NCI-H2171 (cell line): ENCODE results near the gene IFNG-AS1.

Experiments
- DNase-seq: peaks from one replicate; lab custom pipeline; 2025; lab: John Stamatoyannopoulos, UW

IFNG-AS1 gene

DNA sequence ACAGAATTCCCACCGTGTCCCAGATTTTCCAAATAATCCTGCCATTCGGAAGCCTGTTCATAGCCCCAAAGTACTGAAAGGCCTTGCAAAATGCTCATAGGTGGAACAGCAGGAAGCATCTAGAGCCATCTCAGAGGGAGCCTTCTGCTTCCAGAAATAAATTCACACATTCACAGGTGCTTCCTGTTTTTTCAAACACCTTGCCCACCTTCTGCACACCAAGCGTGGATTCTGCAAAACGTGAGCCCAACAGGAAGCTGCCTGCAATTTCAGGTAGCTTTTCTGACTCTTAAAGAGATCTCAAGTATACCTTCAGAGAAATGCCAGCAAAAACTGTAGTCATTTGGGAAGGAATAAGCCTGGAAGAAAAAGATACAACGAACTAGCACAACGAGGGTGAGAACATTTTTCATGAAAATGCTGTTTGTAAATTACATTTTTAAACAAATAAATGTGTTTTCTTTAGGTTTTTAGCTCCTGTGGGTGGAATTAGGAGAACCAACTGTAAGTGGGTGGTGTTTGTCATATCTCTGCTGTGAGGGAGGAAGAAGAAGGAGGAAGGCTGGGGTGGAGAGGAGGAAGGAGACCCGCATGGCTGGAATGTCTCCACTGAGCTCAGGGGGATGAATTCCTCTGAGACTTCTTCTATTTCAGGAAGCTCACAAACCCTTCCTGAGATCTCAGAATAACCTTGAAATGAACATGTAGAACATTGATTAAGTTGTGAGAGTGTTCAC is at the start of gene IFNG-AS1:
Gene IFNG-AS1, plus strand, starts transcription at position 264 of the 737 bp plus-strand sequence.
- no peak for DNase-seq

DNA sequence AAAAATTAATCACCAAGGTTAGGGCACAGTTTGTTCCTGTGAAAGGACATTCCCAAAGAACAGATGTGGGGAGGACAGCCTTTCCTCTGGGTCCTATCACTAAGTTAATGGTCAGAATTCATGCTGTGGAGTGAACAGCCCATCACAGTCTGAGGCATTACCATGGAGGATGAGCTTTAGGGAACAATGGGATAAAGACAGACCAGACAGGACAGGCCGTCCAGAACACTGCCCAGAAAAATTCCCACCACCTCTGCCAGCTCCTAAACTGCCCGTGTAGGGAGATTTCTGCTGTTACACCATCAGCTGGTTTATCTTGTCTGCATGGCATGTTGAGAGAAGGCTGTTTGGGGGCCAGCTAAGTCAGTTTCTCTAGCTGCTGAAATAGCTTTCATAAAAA is 49.6 kb upstream of the IFNG-AS1 start:
- DNase-seq: no peak

DNA sequence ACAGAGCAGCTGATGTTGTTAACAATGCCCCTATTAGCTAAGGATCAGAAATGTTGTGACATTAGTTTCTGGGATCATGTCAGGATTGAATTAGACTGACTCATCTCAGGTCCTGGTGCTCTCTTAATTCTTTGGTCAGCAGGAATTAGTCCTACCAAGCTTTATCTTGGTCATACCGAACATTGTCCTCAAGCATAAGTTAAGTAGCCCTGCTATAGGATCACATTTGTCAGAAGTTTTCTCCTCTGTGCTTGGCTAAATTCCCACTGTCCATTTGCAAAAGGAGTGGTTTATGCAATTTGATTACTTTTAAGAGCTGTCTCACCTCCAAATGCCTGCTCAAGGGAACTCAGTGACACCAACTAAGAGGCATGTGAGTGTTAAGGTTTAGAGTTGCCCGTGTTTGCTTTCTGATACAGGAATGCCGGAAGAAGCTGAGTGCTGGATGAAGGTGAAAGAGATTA is 48.4 kb upstream of the IFNG-AS1 start:
- no peak for DNase-seq

DNA sequence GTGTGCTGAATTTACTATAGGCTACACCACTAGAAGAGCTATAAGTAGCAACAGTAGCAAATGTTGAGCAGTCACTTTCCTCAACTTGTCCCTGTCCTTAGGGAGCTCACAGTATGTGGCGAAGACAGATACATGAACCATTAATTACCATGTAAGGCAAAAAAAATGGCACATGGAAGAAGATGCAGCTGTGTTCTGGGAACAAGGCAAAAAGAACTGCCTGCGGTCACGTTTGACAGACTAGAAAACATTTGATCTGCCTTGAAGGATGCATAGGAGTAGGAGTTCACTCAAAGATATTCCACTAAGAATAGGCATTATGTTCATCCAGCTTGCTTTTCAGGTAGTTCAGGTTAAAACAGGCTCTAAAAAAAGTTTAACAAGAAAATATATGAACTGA is 46.5 kb upstream of the IFNG-AS1 start:
- peak; percentile 57 for DNase-seq

DNA sequence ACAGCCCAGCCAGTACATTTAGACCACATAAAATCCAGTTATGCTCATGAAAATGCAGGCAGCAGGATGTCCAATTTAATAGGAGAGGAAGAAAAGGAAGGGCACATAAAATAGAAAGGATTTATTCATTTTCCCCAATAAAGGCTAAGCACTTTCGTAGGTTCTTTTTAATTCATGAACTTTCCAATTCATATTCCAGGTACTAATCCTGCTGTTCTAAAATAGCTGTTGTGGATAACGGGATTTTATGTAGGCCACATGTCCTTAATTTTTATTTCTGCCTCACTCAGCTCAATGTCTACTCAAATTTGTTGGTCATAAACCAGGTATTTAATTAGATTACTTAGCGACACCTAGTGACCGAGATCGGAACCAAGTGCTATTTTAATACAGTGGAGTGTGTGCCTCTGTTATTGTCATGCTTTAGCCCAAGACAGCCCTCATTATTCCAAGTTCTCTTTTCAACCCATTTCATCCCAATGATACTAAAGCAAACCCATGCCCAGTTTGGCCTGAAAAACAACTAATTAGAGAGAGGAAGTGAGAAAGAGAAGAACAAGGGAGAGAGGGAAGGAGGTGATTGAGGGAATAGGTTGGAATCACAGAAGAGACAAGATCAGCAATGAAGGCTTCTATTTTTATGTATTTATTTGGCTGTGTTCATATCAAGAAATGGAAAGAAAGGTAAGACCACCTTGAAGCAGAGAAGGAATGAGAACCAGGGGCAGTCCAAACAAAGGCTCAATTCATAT is 45.9 kb upstream of the IFNG-AS1 start:
- peak; percentile 60 for DNase-seq

DNA sequence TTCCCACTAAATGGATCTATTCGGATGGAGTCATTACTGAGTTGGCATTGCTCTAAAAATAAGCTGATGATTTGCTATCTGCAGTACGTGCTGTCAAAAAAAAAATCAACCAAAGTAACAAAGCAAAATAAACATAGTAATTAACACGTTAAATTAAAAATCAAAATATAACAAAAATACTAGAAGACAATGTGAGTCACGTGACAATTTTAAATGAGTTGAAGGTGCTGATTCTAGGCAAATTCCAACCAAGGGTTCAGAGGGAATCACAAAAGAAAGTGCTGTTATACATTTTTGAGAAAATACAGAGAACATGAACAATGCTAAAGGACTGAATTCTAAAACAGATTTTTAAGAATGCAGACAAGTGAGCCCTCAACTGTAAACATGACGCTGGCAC is 45.2 kb upstream of the IFNG-AS1 start:
- DNase-seq: no peak

DNA sequence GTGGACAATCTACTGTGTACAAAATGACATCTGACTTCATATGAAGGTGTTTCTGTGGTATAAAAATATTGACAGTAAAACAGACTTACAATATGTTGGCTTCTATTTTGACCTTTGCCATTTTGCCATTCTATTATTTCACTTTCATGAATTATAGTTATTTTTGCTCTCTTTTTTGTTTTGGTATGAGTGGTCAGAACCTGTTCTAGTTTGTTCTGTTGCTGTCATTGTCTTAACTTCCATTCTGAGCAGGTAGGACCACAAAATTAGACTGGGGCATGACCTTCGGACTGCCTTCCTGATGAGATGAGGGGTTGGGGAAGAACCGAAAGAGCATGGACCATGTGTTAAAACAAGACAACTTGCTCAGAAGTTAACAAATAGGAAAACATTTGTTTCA is 36.5 kb upstream of the IFNG-AS1 start:
- DNase-seq: no peak

DNA sequence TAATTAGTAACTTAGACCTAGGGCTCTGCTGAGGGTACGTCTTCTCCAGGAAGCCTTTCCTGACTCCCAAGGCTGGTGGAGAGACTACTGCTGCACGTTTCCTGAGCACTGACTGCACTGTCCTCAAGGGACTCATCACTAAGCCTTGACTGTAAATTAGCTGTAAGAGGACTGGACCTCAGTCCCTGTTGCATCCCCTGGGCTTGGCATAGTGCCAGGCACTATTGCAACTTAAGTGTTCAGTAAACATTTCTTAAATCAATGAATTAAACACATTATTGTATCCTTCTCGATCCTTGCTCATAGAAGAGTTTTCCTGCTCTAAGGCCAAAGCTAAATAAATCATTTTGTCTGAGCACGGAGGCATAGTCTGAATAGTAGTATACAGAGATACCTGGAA is 31.9 kb upstream of the IFNG-AS1 start:
- no peak for DNase-seq

DNA sequence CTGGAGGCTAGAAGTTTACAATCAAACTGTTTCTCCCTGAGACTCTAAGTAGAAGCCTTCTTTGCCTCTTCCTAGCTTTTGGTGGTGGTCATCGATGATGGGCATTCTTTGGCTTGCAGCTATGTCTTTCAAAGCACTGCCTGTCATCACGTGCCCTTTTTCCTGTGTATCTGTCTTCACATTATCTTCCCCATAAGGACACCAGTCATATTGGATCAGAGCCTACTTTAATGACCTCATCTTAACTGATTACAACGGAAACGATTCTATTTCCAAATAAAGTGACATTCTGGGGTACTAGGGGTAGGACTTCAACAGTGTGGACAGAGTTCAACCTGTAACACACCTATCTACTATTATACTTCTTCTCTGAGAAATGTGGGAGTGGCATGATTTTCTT is 31.1 kb upstream of the IFNG-AS1 start:
- DNase-seq: no peak

DNA sequence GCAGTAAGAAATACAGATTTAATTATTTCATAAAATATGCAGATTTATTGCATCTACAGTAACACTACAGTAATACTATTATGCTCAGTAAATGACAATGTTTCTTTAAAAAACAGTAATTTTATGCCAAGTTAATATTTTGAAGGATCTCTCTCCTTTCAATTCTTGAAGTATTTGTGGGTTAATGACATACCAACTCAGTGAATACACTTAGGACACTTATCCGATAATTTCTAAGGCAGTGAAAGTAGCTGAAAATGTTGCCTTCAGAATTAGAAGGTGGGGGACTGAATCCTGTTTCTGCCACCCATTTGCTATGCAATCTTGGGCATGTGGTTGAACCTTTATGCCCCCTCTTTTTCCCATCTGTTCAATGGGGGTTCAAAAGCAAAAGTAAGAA is 24.8 kb upstream of the IFNG-AS1 start:
- DNase-seq: no peak

DNA sequence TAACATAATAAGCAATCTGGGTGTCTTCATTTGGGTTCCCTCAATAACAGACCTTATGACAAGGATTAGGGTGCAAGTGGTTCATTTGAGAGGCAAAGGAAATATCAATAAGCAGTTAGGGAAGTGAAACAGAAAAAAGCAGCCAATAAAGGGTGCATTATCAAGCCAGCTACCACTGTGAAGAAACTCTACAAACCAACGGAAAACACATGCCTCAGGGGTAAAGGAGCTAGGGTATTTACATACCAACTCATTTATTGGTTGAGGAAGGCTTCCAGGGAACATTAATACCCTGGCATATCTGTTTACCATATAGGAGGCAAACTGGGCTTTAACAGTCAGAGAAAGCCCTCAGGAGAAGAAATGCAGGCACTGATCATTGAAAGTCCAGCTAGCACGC is 22.7 kb upstream of the IFNG-AS1 start:
- no peak for DNase-seq

DNA sequence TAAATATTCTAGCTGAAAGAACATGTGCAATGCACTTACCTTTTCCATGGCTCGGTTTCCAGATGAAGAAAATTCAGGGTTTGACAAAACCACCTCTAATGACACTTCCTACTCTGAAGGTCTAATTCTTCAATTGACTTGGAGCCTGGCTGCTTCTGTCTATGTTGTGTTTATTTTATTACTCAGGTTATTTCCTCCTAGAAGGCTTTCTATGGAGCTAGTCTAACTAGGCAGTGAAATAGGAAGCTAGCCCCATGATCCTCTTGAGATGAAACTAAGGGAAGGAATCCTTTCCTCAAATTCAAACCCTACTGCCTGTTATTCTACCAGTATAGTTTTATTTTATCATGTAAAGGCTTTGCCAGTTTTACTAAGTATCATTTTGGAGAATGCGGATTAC is 20.9 kb upstream of the IFNG-AS1 start:
- DNase-seq: no peak

DNA sequence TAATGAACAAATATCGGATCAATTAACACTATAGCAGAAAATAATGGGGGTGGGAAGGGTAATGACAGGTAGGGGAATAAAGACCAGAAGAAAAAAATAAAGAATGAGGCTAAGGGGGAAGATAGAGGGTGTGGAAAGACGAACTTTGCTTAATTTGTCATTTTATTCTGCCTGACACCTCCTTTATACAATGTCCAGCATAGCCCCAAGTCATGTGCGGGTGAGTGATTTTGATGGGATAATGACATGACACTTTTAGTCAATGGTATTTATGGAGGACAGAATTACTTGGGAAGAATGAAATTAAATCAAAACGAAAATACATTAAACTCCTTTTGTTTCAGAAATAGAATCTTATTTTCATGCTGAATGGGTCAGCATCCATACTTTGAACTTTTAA is 20.5 kb upstream of the IFNG-AS1 start:
- no peak for DNase-seq

DNA sequence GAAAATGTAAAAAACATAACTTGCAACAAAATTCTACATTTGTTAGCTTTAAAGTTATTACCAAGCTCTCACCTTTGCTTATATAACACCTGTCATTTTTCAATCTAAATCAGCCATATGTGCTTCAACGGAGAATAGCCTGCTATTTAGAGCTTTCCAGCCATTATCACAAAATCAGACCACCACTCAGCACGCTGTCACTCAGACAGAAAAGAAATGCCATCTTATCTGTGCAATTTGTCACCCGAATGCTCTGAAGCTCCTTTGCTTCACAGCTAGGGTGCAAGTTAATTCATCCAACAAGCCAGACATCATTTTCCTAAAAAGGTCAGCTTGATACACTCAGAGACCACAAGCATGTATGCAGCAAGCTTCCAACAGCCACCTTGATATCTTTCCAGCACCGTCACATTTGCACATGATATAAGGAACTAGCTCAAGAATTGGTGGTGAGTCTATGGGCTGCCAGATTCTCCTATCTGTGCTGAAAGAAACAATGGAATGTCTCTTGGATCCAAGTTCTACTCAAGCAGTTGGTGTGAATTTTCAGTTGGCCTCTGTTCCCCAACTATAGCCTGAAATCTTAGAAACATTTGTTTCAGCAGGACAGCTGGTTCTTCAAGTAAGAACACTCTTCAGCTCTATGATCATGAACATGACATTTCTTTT is 20.0 kb upstream of the IFNG-AS1 start:
- DNase-seq: no peak

DNA sequence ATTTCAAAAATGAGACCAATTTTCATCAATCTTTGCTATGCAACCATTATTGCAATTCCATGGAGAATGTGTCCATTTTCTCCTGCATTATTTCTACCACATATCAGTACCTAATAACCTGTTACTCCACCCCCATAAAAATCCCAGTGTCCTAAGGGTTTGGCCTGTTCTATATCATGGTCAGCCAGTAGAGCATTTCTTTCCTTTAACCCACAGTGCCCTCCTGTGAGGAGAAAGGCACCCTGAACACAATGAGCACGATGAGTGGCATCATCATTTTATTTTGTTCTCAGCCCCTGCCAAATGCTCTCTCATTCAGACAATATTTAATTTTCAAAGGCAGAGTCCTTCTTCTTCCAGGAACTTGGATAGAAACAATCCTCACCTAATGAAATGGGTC is 11.6 kb upstream of the IFNG-AS1 start:
- no peak for DNase-seq

DNA sequence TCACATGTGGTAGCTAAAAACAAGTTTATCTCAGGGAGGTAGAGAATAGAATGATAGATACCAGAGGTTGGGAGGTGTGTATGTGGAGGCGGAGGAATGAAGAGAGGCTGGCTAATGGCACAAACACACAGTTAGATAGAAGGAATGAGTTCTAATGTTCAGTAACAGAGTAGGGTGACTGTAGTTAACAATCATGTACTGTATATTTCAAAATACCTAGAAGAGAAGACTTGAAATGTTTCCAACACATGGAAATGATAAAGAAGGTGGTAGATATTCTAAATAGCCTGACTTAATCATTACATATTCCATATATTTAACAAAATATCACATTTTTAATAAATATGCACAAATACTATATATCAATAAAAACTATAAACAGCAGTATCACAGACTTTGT is 8.9 kb upstream of the IFNG-AS1 start:
- no peak for DNase-seq

DNA sequence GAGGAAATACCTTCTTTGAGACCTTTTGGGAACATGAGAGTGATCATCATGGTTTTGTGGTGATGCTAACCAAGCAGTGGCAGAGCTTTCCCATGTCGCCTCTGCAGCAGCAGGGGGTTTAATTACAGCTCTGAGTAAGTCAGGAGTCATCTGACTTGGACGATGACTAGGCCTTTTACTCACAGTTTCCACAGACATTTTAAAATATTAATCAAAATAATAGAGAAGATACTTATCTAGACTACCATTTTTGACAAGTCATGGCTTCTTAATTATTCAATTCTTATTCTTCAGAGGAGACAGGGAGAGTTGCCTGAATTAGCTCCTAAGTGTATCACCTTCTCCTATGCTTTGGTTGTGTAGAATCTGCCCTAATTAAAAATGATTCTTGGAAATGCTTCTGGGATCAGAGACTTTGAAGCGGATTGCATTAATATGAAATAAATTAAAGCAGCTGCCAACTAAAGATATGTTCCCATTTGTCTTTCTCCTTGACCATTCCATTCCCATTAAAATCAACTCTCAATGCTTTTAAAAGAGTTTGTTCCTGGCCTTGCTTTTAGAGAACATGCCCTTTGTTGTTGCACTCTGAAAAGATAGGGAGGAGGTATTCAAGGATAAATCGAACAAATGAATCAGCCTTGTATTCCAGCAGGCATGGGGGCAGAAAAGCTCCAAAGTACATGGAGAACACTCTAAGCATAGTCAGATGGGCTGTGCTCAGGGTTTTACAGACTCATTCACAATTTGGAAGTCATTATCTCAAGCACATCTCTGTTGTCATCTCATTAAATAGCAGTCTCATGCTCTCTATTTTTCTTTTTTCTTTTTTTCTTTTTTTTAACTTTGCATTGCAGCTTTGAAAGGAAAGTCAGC is 7.7 kb upstream of the IFNG-AS1 start:
- peak; percentile 22 for DNase-seq

DNA sequence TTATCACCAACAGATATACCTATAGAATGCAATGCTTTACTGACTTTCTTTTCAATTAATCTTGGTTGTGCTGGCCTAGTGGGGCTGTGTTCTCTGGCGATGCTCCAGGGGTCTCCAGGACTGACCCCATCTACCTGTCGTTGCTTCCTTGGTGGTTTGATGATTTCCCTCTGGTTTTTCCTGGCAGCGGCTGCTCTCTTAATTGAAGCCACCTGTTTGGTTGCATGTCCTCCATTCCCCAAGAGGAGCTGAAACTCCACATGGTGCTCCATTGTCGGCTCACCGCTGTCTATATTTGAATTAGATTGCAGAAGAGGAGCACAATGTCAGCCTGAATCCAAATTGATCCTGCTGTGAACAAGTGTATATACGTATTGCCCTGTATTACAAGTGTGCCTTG is 7.1 kb upstream of the IFNG-AS1 start:
- DNase-seq: peak; percentile 30

DNA sequence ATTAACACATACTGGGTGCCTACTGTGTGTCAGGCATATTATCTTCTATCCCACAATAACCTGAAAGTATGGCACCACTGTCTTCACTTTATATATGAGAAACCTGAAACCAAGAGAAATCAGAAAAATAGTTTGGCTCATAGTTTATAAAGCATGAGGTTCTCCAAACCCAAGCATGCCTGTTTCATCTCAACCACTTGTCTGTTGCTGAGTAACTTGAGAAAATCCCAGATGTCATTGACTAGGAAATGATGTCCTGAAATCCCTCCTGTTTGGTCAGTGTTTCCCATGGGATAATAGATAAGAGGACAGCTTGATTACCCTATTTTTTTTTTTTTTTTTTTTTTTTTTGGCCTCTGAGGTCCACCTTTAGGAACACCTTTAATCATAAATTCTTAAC is 2.6 kb upstream of the IFNG-AS1 start:
- DNase-seq: no peak

DNA sequence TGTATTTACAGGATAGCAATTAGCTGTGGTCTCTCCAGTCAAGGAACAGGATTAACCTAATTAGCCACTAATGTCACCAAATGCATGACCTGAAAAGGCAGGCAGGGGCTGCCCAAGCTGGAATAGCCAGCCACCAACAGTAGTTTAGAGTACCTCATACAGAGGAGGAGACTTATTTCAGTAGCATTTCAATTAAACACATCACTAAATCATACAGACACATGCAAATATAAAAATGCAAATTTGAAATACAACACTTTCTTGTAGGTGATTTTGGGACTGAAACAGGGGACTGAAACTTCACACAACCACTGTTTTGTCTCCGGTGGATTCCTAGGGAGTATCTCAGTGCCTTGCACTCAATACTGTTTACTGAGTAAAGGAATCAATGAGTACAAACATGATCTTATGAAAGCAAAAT is 636 bp upstream of the IFNG-AS1 start:
- no peak for DNase-seq

DNA sequence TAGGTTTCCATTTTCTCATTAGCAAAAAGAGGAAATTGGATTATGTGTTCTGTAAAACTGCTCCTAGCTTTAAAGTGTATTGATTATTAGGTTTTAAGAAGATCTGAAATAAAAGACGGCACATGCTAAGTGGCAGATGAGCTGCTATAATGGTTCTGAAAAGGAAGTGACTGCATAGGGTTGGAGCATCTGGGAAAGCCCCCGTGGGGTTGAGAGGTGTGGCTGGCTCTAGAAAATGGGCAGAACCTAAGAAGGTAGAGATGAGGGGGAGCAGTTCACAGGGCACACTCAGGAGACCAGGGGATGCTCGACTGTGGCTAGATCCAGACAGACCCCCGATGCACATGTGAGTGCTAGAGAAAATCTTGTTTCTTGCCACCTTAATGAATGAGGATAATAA is 1.9 kb downstream of the IFNG-AS1 start:
- DNase-seq: no peak

DNA sequence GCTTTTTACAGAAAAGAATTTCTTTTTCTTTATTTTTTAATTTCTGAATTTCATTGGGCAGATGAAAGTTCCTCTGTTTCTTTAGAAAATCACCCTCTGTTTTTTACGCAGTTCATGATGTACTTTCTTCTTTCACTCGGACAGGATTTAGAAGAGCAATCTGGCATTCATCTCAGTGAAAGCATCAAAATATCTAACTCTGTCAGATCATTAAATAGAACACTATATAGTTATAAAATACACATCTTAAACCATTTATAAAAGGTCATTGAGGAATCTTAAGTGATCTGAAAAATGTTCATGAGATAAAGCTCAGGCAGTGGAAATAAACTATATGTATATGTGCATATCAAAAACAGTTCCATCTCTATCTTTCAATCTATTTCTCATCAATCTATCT is 3.9 kb downstream of the IFNG-AS1 start:
- DNase-seq: no peak
